Endodermal cell (in vitro differentiated cells): ENCODE results near the gene DRAM1. TPM values are rescaled to one million over a fixed set of nuclear protein-coding genes. Genes with fewer than 3 reads are reported as not detected.

Experiments
- DNase-seq: peaks from one replicate; pipeline ENCODE4 v3.0.0-alpha.2; 2017
- H3K27ac ChIP-seq: 2 replicates; pipeline ENCODE4 v1.5.1; 2013; ENCODE audit warnings: mild to moderate bottlenecking, low read depth, low read length, moderate library complexity
- H3K27me3 ChIP-seq: 2 replicates; pipeline ENCODE4 v1.6.1; 2013; ENCODE audit warnings: mild to moderate bottlenecking, low read length, moderate library complexity; ENCODE audit not compliant: insufficient read depth, control insufficient read depth, poor library complexity, severe bottlenecking
- H3K36me3 ChIP-seq: 2 replicates; pipeline ENCODE4 v1.7.0; 2013; ENCODE audit warnings: mild to moderate bottlenecking, low read length, moderate library complexity; ENCODE audit not compliant: control insufficient read depth, insufficient read depth
- H3K4me1 ChIP-seq: one replicate; pipeline ENCODE4 v1.7.0; 2013; ENCODE audit warnings: low read length; ENCODE audit not compliant: control insufficient read depth, insufficient read depth
- H3K4me3 ChIP-seq: 2 replicates; pipeline ENCODE4 v1.5.1; 2013; ENCODE audit warnings: mild to moderate bottlenecking, low read length, moderate library complexity
- H3K9ac ChIP-seq: 2 replicates; pipeline ENCODE4 v1.6.1; 2013; ENCODE audit warnings: mild to moderate bottlenecking, low read length, moderate library complexity; ENCODE audit not compliant: poor library complexity, severe bottlenecking; ENCODE audit errors: extremely low read depth
- H3K9me3 ChIP-seq: 2 replicates; pipeline ENCODE4 v1.6.1; 2013; ENCODE audit warnings: mild to moderate bottlenecking, low read length, moderate library complexity; ENCODE audit not compliant: control insufficient read depth
- H3K27ac Mint-ChIP-seq: 2 replicates; pipeline ENCODE4 v1.8.0; 2020; ENCODE audit warnings: mixed read lengths
- H3K27me3 Mint-ChIP-seq: 2 replicates; pipeline ENCODE4 v1.8.0; 2021; ENCODE audit warnings: mild to moderate bottlenecking, mixed read lengths; ENCODE audit not compliant: insufficient read depth
- H3K36me3 Mint-ChIP-seq: 2 replicates; pipeline ENCODE4 v1.8.0; 2020; ENCODE audit warnings: low read depth, mixed read lengths
- H3K4me1 Mint-ChIP-seq: 2 replicates; pipeline ENCODE4 v1.8.0; 2020; ENCODE audit warnings: mixed read lengths
- H3K4me3 Mint-ChIP-seq: 2 replicates; pipeline ENCODE4 v1.8.0; 2020; ENCODE audit warnings: mild to moderate bottlenecking, moderate library complexity, mixed read lengths
- H3K9me3 Mint-ChIP-seq: 2 replicates; pipeline ENCODE4 v1.8.0; 2020; ENCODE audit warnings: mild to moderate bottlenecking, mixed read lengths
- CTCF ChIP-seq: fragments of 200-600 bp; sonication (generic); conservative IDR thresholded peaks from 2 replicates; pipeline ENCODE4 v1.5.0; 2021; ENCODE audit warnings: antibody characterized with exemption, mild to moderate bottlenecking
- WGBS, 2 experiments: methylation state at CpG; one replicate each; pipeline versions ENCODE4 v1.1.5 to v1.1.7; 2013; ENCODE audit warnings: missing lambda C conversion rate in 2 of 2, mixed read lengths in 1 of 2; ENCODE audit not compliant: insufficient coverage in 1 of 2, insufficient read length in 1 of 2; 5-methylcytosine and 5-hydroxymethylcytosine counted together
- total RNA-seq, 2 donors: library from RNA; stranded (reverse); fragmentation: NEBNext Ultra II Directional in 1 of 2; extraction: Animal tissue kit (Norgen Biotek cat#: 25700) in 1 of 2; gene quantifications; 2 replicates in 1 of 2; 3 replicates in 1 of 2; pipeline ENCODE4 v1.2.1, GENCODE V29; 2021

Gene DRAM1
- total RNA-seq, 2 donors from 2014 or later: 0.91 to 1.3 TPM

- Histone ChIP-seq H3K4me1 (no peaks in the 10 kb centered on the region), H3K27me3 (no peaks in the 10 kb centered on the region), H3K9me3 (no peaks in the 10 kb centered on the region), H3K27ac (no peak overlapping the region), H3K36me3 (no peaks in the 10 kb centered on the region), H3K9ac (no peak overlapping the region), H3K4me3 (no peak overlapping the region)
- no peak for TF ChIP-seq CTCF
- H3K27ac Mint-ChIP-seq: no peak overlapping the region
- H3K36me3 Mint-ChIP-seq: no peaks in the 10 kb centered on the region
- H3K9me3 Mint-ChIP-seq: no peaks in the 10 kb centered on the region
- DNase-seq: no peak
- WGBS, 2 experiments: 92% methylated on average over 3 of the region's 3 CpGs; no CpG with 5 or more reads in 1 of the 2 experiments
- H3K27me3 Mint-ChIP-seq: peaks cover 2% of the 10 kb centered on the region
- no peaks in the 10 kb centered on the region for H3K4me1 Mint-ChIP-seq
- no peak overlapping the region for H3K4me3 Mint-ChIP-seq
Observed at GRCh38 chr12:101948365-101948764, 71.0 kb downstream of the DRAM1 start.

GRCh38 chr12:101951002-101951670 is 73.8 kb downstream of the DRAM1 start:
- H3K4me1 Mint-ChIP-seq: no peaks in the 10 kb centered on the region
- 83 to 90% methylated on average over 1 to 5 of the region's 6 CpGs for WGBS, 2 experiments
- no peak for TF ChIP-seq CTCF

GRCh38 chr12:101954113-101954512 is 76.7 kb downstream of the DRAM1 start:
- DNase-seq: no peak
- Histone ChIP-seq H3K4me1 (no peaks in the 10 kb centered on the region), H3K36me3 (no peaks in the 10 kb centered on the region), H3K4me3 (no peak overlapping the region), H3K9me3 (no peaks in the 10 kb centered on the region), H3K27ac (no peak overlapping the region), H3K27me3 (no peaks in the 10 kb centered on the region), H3K9ac (no peak overlapping the region)
- 91% methylated on average over 1 of the region's 1 CpG; no CpG with 5 or more reads in 1 of the 2 experiments for WGBS, 2 experiments
- Mint-ChIP-seq H3K4me1 (no peaks in the 10 kb centered on the region), H3K9me3 (peaks cover 3% of the 10 kb centered on the region), H3K27ac (no peak overlapping the region), H3K27me3 (no peaks in the 10 kb centered on the region), H3K36me3 (no peaks in the 10 kb centered on the region), H3K4me3 (no peak overlapping the region)
- no peak for TF ChIP-seq CTCF

More at GRCh38 chr12:101951002-101951670, 73.8 kb downstream of the DRAM1 start:
- no peaks in the 10 kb centered on the region for H3K36me3 ChIP-seq
- no peaks in the 10 kb centered on the region for H3K4me1 ChIP-seq
- H3K4me3 ChIP-seq: no peak overlapping the region
- Mint-ChIP-seq H3K27ac (no peak overlapping the region), H3K9me3 (no peaks in the 10 kb centered on the region), H3K27me3 (no peaks in the 10 kb centered on the region), H3K36me3 (no peaks in the 10 kb centered on the region), H3K4me3 (no peak overlapping the region)
- H3K9me3 ChIP-seq: no peaks in the 10 kb centered on the region
- no peak for DNase-seq
- no peak overlapping the region for H3K9ac ChIP-seq
- H3K27me3 ChIP-seq: no peaks in the 10 kb centered on the region
- no peak overlapping the region for H3K27ac ChIP-seq
